Effector memory CD4-positive, alpha-beta T cell (primary cell): ENCODE data around the gene USP17L21.
"Not testable (repeated sequence)": the region's sequence is repeated elsewhere in the genome, so short reads cannot be mapped to it uniquely, and the experiment has no call there.

Experiments used
- DNase-seq, 3 donors: peaks; one replicate each; pipeline ENCODE4 v3.0.0-alpha.2; 2020
- H3K27ac ChIP-seq: 2 replicates; pipeline ENCODE4 v1.7.0; 2013; ENCODE audit warnings: mild to moderate bottlenecking, low read length, moderate library complexity; ENCODE audit not compliant: insufficient read depth, poor library complexity, severe bottlenecking
- H3K27me3 ChIP-seq: replicated peaks from 2 replicates; pipeline ENCODE4 v1.7.0; 2013; ENCODE audit warnings: mild to moderate bottlenecking, low read length; ENCODE audit not compliant: insufficient read depth, control insufficient read depth, poor library complexity, severe bottlenecking
- H3K36me3 ChIP-seq: 2 replicates; pipeline ENCODE4 v1.7.0; 2013; ENCODE audit warnings: mild to moderate bottlenecking, low read length, moderate library complexity; ENCODE audit not compliant: control insufficient read depth, insufficient read depth
- H3K4me1 ChIP-seq: 2 replicates; pipeline ENCODE4 v1.7.0; 2013; ENCODE audit warnings: low read length, mild to moderate bottlenecking; ENCODE audit not compliant: control insufficient read depth, insufficient read depth, poor library complexity, severe bottlenecking
- H3K4me3 ChIP-seq: 2 replicates; pipeline ENCODE4 v1.7.0; 2013; ENCODE audit warnings: low read length, low read depth, mild to moderate bottlenecking; ENCODE audit not compliant: insufficient read depth, poor library complexity, severe bottlenecking
- H3K9me3 ChIP-seq: 2 replicates; pipeline ENCODE4 v1.7.0; 2013; ENCODE audit warnings: mild to moderate bottlenecking, low read length, moderate library complexity; ENCODE audit not compliant: control insufficient read depth

USP17L21 gene

DNA sequence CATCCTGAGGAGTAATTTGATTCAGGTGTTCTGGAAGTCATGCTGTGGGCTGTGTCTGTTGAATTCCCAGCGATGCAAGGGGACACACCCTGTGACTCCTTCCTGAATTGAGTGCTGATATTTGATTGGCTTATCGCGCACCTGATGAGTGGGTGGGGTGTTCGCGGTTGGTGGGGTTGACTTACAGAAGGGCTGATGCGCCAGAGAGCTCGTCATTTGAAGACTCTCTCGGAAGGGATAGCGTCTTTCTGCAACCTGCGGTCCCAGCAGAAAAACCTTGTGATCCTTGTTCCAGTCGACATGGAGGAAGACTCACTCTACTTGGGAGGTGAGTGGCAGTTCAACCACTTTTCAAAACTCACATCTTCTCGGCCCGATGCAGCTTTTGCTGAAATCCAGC is 9.6 kb upstream of the USP17L21 start, which contains the start of gene USP17L19:
Gene USP17L19, plus strand, starts transcription at position 301 of the 400 bp plus-strand sequence. Its CDS starts 0 bp downstream, at position 301.
- H3K27me3 ChIP-seq, H3K9me3 ChIP-seq, DNase-seq, H3K4me3 ChIP-seq, H3K36me3 ChIP-seq, H3K4me1 ChIP-seq, H3K27ac ChIP-seq: not testable (repeated sequence)

DNA sequence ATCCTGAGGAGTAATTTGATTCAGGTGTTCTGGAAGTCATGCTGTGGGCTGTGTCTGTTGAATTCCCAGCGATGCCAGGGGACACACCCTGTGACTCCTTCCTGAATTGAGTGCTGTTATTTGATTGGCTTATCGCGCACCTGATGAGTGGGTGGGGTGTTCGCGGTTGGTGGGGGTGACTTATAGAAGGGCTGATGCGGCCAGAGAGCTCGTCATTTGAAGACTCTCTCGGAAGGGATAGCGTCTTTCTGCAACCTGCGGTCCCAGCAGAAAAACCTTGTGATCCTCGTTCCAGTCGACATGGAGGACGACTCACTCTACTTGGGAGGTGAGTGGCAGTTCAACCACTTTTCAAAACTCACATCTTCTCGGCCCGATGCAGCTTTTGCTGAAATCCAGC is 4.8 kb upstream of the USP17L21 start, which contains the start of gene USP17L20:
Gene USP17L20, plus strand, starts transcription at position 301 of the 400 bp plus-strand sequence. Its CDS starts 0 bp downstream, at position 301.
- not testable (repeated sequence) for H3K9me3 ChIP-seq, H3K27me3 ChIP-seq, H3K4me3 ChIP-seq, H3K36me3 ChIP-seq, DNase-seq, H3K27ac ChIP-seq, H3K4me1 ChIP-seq

DNA sequence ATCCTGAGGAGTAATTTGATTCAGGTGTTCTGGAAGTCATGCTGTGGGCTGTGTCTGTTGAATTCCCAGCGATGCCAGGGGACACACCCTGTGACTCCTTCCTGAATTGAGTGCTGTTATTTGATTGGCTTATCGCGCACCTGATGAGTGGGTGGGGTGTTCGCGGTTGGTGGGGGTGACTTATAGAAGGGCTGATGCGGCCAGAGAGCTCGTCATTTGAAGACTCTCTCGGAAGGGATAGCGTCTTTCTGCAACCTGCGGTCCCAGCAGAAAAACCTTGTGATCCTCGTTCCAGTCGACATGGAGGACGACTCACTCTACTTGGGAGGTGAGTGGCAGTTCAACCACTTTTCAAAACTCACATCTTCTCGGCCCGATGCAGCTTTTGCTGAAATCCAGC is 4.6 kb downstream of the USP17L21 start, which contains the start of gene USP17L22:
Gene USP17L22, plus strand, starts transcription at position 301 of the 400 bp plus-strand sequence. Its CDS starts 0 bp downstream, at position 301.
- not testable (repeated sequence) for H3K27me3 ChIP-seq, H3K4me3 ChIP-seq, H3K9me3 ChIP-seq, H3K27ac ChIP-seq, H3K36me3 ChIP-seq, H3K4me1 ChIP-seq, DNase-seq

DNA sequence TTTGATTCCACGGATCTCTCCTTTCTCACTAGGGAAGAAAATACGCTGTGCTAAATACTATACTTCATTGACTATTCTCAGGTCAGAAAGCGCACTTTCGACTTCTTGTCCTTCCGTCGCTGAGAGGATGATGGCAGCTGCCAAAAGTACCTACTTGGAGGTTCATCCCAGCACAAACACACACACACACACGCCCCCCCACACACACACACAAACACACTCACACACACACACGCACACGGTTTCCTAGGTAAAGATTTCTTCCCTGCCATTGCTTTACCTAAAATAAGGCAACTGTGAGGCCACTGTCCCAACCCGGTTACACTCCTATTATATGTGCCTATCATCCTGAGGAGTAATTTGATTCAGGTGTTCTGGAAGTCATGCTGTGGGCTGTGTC is 9.0 kb downstream of the USP17L21 start:
- H3K27me3 ChIP-seq, H3K9me3 ChIP-seq, H3K36me3 ChIP-seq, H3K4me1 ChIP-seq, H3K27ac ChIP-seq, H3K4me3 ChIP-seq: not testable (repeated sequence)
- DNase-seq = peak in 2 of 3 donors; percentile 0 to 2
